Aortic smooth muscle cell (primary cell): ENCODE results near the gene AMDHD2. TPM values are rescaled to one million over a fixed set of nuclear protein-coding genes. Genes with fewer than 3 reads are reported as not detected.

Source experiments
- total RNA-seq: library from RNA; depleted of rRNA; stranded (reverse); fragments of >200 nt; gene quantifications from 2 replicates; pipeline ENCODE4 v1.2.3, GENCODE V29; 2014

The AMDHD2 gene
- total RNA-seq = 44.6 and 52.2 TPM in 2 replicates

GRCh38 chr16:2520097-2520783 is at the start of gene AMDHD2:
TSS of gene AMDHD2 (plus strand) at chr16:2520371. CDS start at chr16:2520459, 88 bp downstream.

GRCh38 chr16:2471016-2471652 is 49.0 kb upstream of the AMDHD2 start, which contains the start of gene NTN3:
TSS of gene NTN3 (plus strand) at chr16:2471297. CDS start at chr16:2471702, 405 bp downstream.

DNA sequence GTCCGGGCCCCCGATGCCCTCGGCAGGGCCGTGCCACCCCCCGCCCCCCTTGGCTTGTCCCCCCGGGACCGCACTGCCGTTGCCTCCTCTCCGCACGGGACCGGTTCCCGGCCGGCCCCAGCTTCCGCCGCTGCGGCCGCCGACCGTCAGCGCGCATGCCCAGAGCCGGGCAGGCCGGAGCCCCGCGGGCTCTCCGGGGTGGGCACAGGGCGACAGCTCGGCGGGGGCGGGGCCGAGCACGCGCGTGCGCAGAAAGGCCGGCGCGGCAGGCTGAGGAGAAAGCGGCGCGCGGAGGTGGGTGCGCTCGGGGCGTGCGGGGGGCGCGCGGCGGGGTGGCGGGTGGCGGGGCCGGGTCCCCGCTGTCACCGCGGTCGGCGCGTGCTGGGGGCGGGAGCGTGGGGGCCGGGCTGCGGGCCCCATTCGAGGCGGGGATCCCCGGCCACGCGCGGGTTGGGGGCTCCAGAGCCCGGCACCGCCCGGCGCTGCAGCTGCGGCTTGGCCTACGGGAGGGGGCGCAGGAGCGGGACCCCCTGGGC is 45.2 kb upstream of the AMDHD2 start, which contains the start of gene TBC1D24:
TBC1D24 (plus strand) TSS at position 251 of the 536 bp plus-strand sequence. CDS start 21,022 bp downstream, outside the sequence.

GRCh38 chr16:2513405-2514332 is 6.5 kb upstream of the AMDHD2 start, which contains the start of gene ATP6V0C:
TSS of gene ATP6V0C (plus strand) at chr16:2513952. CDS start at chr16:2514104, 152 bp downstream.

DNA sequence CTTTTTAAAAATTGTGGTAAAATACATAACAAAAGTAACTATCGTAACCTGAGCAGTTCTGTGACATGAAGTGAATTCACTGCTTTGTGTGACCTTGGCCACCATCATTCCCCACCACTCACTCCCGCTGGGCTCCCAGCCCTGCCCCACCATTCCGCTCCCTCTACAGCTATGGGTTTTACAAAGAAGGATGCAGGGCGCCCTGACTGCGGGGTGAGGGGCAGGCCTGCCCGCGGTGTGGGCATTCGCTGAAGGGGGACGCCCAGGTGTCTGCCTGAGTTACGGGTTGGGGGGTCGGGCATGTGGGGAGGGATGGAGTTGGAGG is 11.2 kb downstream of the AMDHD2 start, which contains the start of gene CEMP1:
CEMP1 (minus strand) TSS at position 38 of the 325 bp plus-strand sequence. CDS start 335 bp downstream, outside the sequence.

GRCh38 chr16:2537451-2538379 is 17.5 kb downstream of the AMDHD2 start, which contains the start of gene PDPK1:
TSS of gene PDPK1 (plus strand) at chr16:2538021. CDS start at chr16:2538113, 92 bp downstream.

Other genes with a start within 250 kb of the AMDHD2 start
- gene ABCA3, start 179.6 kb upstream of the AMDHD2 start, total RNA-seq = 8.4 and 11.1 TPM in 2 replicates
- 9.5 and 17.3 TPM in 2 replicates for gene CCNF, start 90.9 kb upstream of the AMDHD2 start, total RNA-seq
- 2.7 and 6.1 TPM in 2 replicates for gene TEDC2, start 60.3 kb upstream of the AMDHD2 start, total RNA-seq
- 0.31 and 0.40 TPM in 2 replicates for gene NTN3, start 49.1 kb upstream of the AMDHD2 start, total RNA-seq
- gene TBC1D24, start 45.2 kb upstream of the AMDHD2 start, total RNA-seq = 10.3 and 12.0 TPM in 2 replicates
- gene ATP6V0C, start 6.4 kb upstream of the AMDHD2 start, total RNA-seq = 10.4 and 11.9 TPM in 2 replicates
- gene CEMP1, start 11.0 kb downstream of the AMDHD2 start, total RNA-seq = 0.12 TPM in 1 of 2 replicates, not detected in the other
- gene PDPK1, start 17.6 kb downstream of the AMDHD2 start, total RNA-seq = 18.4 and 21.1 TPM in 2 replicates
- 22.5 and 24.8 TPM in 2 replicates for gene KCTD5, start 162.2 kb downstream of the AMDHD2 start, total RNA-seq
- gene PRSS27, start 199.9 kb downstream of the AMDHD2 start, total RNA-seq = 0.56 and 0.92 TPM in 2 replicates
- 41.4 and 47.7 TPM in 2 replicates for gene SRRM2, start 232.3 kb downstream of the AMDHD2 start, total RNA-seq